Endodermal cell (in vitro differentiated cells): Measurements from ENCODE around the gene PSMA7. TPM values are rescaled to one million over a fixed set of nuclear protein-coding genes. Genes with fewer than 3 reads are reported as not detected.

Experiments
- DNase-seq: peaks from one replicate; pipeline ENCODE4 v3.0.0-alpha.2; 2017
- H3K27ac ChIP-seq: 2 replicates; pipeline ENCODE4 v1.5.1; 2013; ENCODE audit warnings: mild to moderate bottlenecking, low read depth, low read length, moderate library complexity
- H3K27me3 ChIP-seq: 2 replicates; pipeline ENCODE4 v1.6.1; 2013; ENCODE audit warnings: mild to moderate bottlenecking, low read length, moderate library complexity; ENCODE audit not compliant: insufficient read depth, control insufficient read depth, poor library complexity, severe bottlenecking
- H3K36me3 ChIP-seq: 2 replicates; pipeline ENCODE4 v1.7.0; 2013; ENCODE audit warnings: mild to moderate bottlenecking, low read length, moderate library complexity; ENCODE audit not compliant: control insufficient read depth, insufficient read depth
- H3K4me1 ChIP-seq: one replicate; pipeline ENCODE4 v1.7.0; 2013; ENCODE audit warnings: low read length; ENCODE audit not compliant: control insufficient read depth, insufficient read depth
- H3K4me3 ChIP-seq: 2 replicates; pipeline ENCODE4 v1.5.1; 2013; ENCODE audit warnings: mild to moderate bottlenecking, low read length, moderate library complexity
- H3K9ac ChIP-seq: 2 replicates; pipeline ENCODE4 v1.6.1; 2013; ENCODE audit warnings: mild to moderate bottlenecking, low read length, moderate library complexity; ENCODE audit not compliant: poor library complexity, severe bottlenecking; ENCODE audit errors: extremely low read depth
- H3K9me3 ChIP-seq: 2 replicates; pipeline ENCODE4 v1.6.1; 2013; ENCODE audit warnings: mild to moderate bottlenecking, low read length, moderate library complexity; ENCODE audit not compliant: control insufficient read depth
- H3K27ac Mint-ChIP-seq: 2 replicates; pipeline ENCODE4 v1.8.0; 2020; ENCODE audit warnings: mixed read lengths
- H3K27me3 Mint-ChIP-seq: 2 replicates; pipeline ENCODE4 v1.8.0; 2021; ENCODE audit warnings: mild to moderate bottlenecking, mixed read lengths; ENCODE audit not compliant: insufficient read depth
- H3K36me3 Mint-ChIP-seq: 2 replicates; pipeline ENCODE4 v1.8.0; 2020; ENCODE audit warnings: low read depth, mixed read lengths
- H3K4me1 Mint-ChIP-seq: 2 replicates; pipeline ENCODE4 v1.8.0; 2020; ENCODE audit warnings: mixed read lengths
- H3K4me3 Mint-ChIP-seq: 2 replicates; pipeline ENCODE4 v1.8.0; 2020; ENCODE audit warnings: mild to moderate bottlenecking, moderate library complexity, mixed read lengths
- H3K9me3 Mint-ChIP-seq: 2 replicates; pipeline ENCODE4 v1.8.0; 2020; ENCODE audit warnings: mild to moderate bottlenecking, mixed read lengths
- CTCF ChIP-seq: fragments of 200-600 bp; sonication (generic); conservative IDR thresholded peaks from 2 replicates; pipeline ENCODE4 v1.5.0; 2021; ENCODE audit warnings: antibody characterized with exemption, mild to moderate bottlenecking
- WGBS, 2 experiments: methylation state at CpG; one replicate each; pipeline versions ENCODE4 v1.1.5 to v1.1.7; 2013; ENCODE audit warnings: missing lambda C conversion rate in 2 of 2, mixed read lengths in 1 of 2; ENCODE audit not compliant: insufficient coverage in 1 of 2, insufficient read length in 1 of 2; 5-methylcytosine and 5-hydroxymethylcytosine counted together
- total RNA-seq, 2 donors: library from RNA; stranded (reverse); fragmentation: NEBNext Ultra II Directional in 1 of 2; extraction: Animal tissue kit (Norgen Biotek cat#: 25700) in 1 of 2; gene quantifications; 2 replicates in 1 of 2; 3 replicates in 1 of 2; pipeline ENCODE4 v1.2.1, GENCODE V29; 2021

PSMA7 gene
- total RNA-seq, 2 donors from 2014 or later = 279 to 280 TPM

- H3K9me3 Mint-ChIP-seq = no peaks in the 10 kb centered on the region
- TF ChIP-seq CTCF = no peak
- H3K36me3 ChIP-seq = peaks cover 94% of the 10 kb centered on the region
- H3K4me3 ChIP-seq = no peak overlapping the region
- H3K4me1 Mint-ChIP-seq = no peaks in the 10 kb centered on the region
- DNase-seq = no peak
- no peak overlapping the region for H3K27ac Mint-ChIP-seq
- WGBS, 2 experiments = 93 to 95% methylated on average over 8 to 11 of the region's 11 CpGs
- H3K4me1 ChIP-seq = no peaks in the 10 kb centered on the region
- H3K4me3 Mint-ChIP-seq = no peak overlapping the region
- H3K27me3 Mint-ChIP-seq = no peaks in the 10 kb centered on the region
- no peaks in the 10 kb centered on the region for H3K27me3 ChIP-seq
- peaks cover 93% of the 10 kb centered on the region for H3K36me3 Mint-ChIP-seq
- no peak overlapping the region for H3K27ac ChIP-seq
- H3K9me3 ChIP-seq = no peaks in the 10 kb centered on the region
- H3K9ac ChIP-seq = no peak overlapping the region
Measured at GRCh38 chr20:62134735-62135231, 8.4 kb downstream of the PSMA7 start.

GRCh38 chr20:62133864-62134263 is 9.3 kb downstream of the PSMA7 start:
- peak overlapping the region; percentile 61 for H3K27ac Mint-ChIP-seq
- Histone ChIP-seq H3K4me1 (no peaks in the 10 kb centered on the region), H3K4me3 (no peak overlapping the region), H3K27ac (no peak overlapping the region), H3K9ac (no peak overlapping the region), H3K27me3 (no peaks in the 10 kb centered on the region), H3K9me3 (no peaks in the 10 kb centered on the region), H3K36me3 (peaks cover 94% of the 10 kb centered on the region)
- TF ChIP-seq CTCF = peak; percentile 63
- peaks cover 90% of the 10 kb centered on the region for H3K36me3 Mint-ChIP-seq
- no peaks in the 10 kb centered on the region for H3K9me3 Mint-ChIP-seq
- 96 to 97% methylated on average over 12 of the region's 12 CpGs for whole genome bisulfite sequencing, 2 experiments
- no peak overlapping the region for H3K4me3 Mint-ChIP-seq
- H3K4me1 Mint-ChIP-seq = no peaks in the 10 kb centered on the region
- peak; percentile 63 for DNase-seq
- no peaks in the 10 kb centered on the region for H3K27me3 Mint-ChIP-seq

- no peak overlapping the region for H3K27ac Mint-ChIP-seq
- no peak for DNase-seq
- H3K27ac ChIP-seq = no peak overlapping the region
- no peak overlapping the region for H3K4me3 ChIP-seq
- no peaks in the 10 kb centered on the region for H3K9me3 ChIP-seq
- H3K4me1 ChIP-seq = no peaks in the 10 kb centered on the region
- H3K9me3 Mint-ChIP-seq = no peaks in the 10 kb centered on the region
- WGBS, 2 experiments = 93 to 94% methylated on average over 19 to 29 of the region's 29 CpGs
- no peaks in the 10 kb centered on the region for H3K27me3 ChIP-seq
- H3K27me3 Mint-ChIP-seq = no peaks in the 10 kb centered on the region
- no peak for TF ChIP-seq CTCF
- H3K36me3 Mint-ChIP-seq = peaks cover 91% of the 10 kb centered on the region
- no peak overlapping the region for H3K4me3 Mint-ChIP-seq
- H3K4me1 Mint-ChIP-seq = no peaks in the 10 kb centered on the region
- H3K36me3 ChIP-seq = peaks cover 94% of the 10 kb centered on the region
- H3K9ac ChIP-seq = no peak overlapping the region
Measured at GRCh38 chr20:62133051-62133845, 9.9 kb downstream of the PSMA7 start.
